Coronary artery (tissue), 2 donors: ENCODE measurements around the gene CDH1.

Experiments
- DNase-seq: peaks from one replicate; pipeline ENCODE4 v3.0.0-alpha.2; 2017; ENCODE audit warnings: low spot score
- H3K27ac ChIP-seq, 2 donors: fragments of 200-600 bp; sonication (generic); one replicate each; pipeline ENCODE4 v1.5.1; 2016 to 2019
- H3K4me3 ChIP-seq: fragments of 200-600 bp; sonication (generic); 2 replicates; pipeline ENCODE4 v1.5.1; 2016; ENCODE audit warnings: mild to moderate bottlenecking, moderate library complexity
- CTCF ChIP-seq: fragments of 200-600 bp; sonication (generic); IDR thresholded peaks from one replicate; pipeline ENCODE4 v1.5.1; 2019; ENCODE audit warnings: antibody characterized with exemption

The CDH1 gene

GRCh38 chr16:68848786-68849185 lies 111.7 kb downstream of the CDH1 start:
- Histone ChIP-seq H3K4me3 (no peak overlapping the region), H3K27ac (no peak overlapping the region)
- DNase-seq = no peak
- TF ChIP-seq CTCF = no peak

DNA sequence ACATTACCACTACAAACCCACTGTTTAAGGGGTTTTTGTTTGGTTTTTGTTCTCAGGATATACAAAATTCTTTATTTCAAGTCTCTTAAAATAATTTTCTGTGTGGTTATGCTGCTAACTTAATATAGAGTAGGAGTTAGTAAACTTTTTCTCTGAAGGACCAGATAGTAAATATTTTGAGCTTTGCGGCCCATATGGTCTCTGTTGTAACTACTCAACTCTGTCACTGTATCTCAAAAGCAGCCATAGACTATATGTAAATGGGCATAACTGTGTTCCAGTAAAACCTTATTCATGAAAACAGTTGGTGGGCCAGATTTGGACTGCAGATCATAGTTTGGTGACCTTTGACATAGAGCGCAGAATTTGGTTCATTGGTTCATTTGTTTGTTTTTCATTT lies 113.4 kb downstream of the CDH1 start:
- no peak for TF ChIP-seq CTCF
- no peak for DNase-seq
- Histone ChIP-seq H3K27ac (no peak overlapping the region), H3K4me3 (no peak overlapping the region)

DNA sequence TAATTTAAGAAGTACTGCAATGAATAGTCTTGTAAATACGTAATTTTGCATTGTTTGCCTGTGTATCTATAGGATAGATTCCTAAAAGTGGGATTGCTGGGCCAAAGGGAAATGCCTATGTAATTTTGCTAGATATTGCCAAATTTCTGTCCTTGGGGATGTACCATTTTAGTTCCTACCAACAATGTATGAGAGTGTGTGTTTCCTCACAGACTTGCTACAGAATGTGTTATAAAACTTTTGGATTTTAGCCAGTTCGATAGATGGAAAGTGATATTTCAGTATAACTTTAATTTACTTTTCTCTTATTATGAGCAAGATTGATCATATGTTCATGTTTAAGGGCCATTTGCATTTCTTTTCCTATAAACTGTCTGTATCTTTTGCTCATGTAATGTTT lies 114.5 kb downstream of the CDH1 start:
- TF ChIP-seq CTCF = no peak
- Histone ChIP-seq H3K27ac (no peak overlapping the region), H3K4me3 (no peak overlapping the region)
- no peak for DNase-seq

- no peak overlapping the region for H3K27ac ChIP-seq
- no peak for DNase-seq
- no peak overlapping the region for H3K4me3 ChIP-seq
- no peak for TF ChIP-seq CTCF
These were observed 120.4 kb downstream of the CDH1 start for GRCh38 chr16:68857479-68857878.

GRCh38 chr16:68859828-68860227 lies 122.7 kb downstream of the CDH1 start:
- Histone ChIP-seq H3K4me3 (no peak overlapping the region), H3K27ac (no peak overlapping the region)
- no peak for DNase-seq
- TF ChIP-seq CTCF = no peak

DNA sequence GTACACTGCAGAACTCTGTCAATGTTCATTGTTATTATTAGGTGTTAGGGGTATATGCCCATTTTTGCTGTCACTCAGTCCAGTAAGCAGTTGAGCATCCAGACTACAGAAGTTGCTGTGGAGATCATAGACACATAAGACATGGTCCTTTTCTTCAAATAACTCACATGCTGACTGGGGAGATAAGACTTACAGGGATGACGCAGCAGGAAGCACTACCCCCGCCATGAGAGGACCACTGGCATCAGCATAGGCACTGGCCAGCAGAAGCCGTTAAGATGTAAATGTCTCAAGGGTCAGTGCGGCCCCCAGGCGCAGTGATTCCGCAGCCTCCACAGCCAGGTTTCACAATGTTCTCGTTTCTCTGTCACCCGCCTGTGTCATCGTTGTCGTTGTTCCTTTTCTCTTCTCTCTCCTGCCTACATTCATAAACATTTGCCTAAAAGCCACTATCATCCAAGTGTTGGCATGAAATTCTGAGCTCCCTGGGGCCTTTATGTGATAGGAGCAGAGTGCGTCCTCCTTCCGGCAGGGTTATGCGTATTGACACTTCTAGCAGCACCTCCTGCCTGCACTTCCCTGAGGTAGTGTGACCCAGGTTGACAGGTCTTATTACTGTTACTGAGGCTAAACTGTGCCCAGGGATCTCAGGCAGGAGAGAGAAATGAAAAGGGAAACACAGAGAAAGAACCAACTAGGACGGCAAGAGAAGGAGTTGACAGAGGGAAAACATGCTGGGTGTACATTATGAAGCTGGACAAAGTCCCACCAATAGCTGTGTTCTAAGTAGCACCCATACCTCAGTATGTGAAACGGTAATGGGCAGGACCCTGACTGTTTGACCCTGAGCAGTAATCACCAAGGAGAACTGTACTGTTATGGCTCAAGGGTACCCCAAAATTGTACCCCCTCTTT lies 124.1 kb downstream of the CDH1 start:
- no peak overlapping the region for H3K27ac ChIP-seq
- H3K4me3 ChIP-seq = no peak overlapping the region
- TF ChIP-seq CTCF = no peak
- no peak for DNase-seq

- no peak for TF ChIP-seq CTCF
- Histone ChIP-seq H3K27ac (no peak overlapping the region), H3K4me3 (no peak overlapping the region)
- no peak for DNase-seq
These were observed 129.8 kb downstream of the CDH1 start for GRCh38 chr16:68866933-68867332.
